Adrenal gland (tissue), 5 donors: ENCODE data around the gene SEMA4A.

Experiments
- POLR2A ChIP-seq, 2 donors: fragments of 450-650 bp; IDR thresholded peaks; one replicate each; pipeline ENCODE4 v1.6.1; 2017; ENCODE audit warnings: antibody characterized with exemption in 2 of 2, mild to moderate bottlenecking in 2 of 2, moderate library complexity in 1 of 2
- TF ChIP-seq, protein P1 (sequence below), 6 experiments: fragments of 450-650 bp in 4 of 6; fragments of 200-600 bp in 2 of 6; sonication (generic) in 1 of 6; IDR thresholded peaks; 1 replicate in 5 of 6; 2 replicates in 1 of 6; pipeline versions ENCODE4 v1.5.1 to v1.8.0; 2016 to 2021; ENCODE audit warnings: antibody characterized with exemption in 6 of 6, mild to moderate bottlenecking in 2 of 6, moderate library complexity in 1 of 6
- donor health status: DM: no; HTN: no; CAD: no.

DNA sequence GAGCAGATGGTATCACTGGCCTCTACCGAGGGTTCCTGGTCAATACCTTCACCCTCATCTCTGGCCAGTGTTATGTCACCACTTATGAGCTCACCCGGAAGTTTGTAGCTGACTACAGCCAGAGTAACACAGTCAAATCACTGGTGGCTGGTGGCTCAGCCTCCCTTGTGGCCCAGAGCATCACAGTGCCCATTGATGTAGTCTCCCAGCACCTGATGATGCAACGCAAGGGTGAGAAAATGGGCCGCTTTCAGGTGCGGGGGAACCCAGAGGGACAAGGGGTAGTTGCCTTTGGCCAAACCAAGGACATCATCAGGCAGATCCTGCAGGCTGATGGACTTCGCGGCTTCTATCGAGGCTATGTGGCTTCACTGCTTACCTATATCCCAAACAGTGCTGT lies 46.7 kb downstream of the SEMA4A start:
- no peak for TF ChIP-seq POLR2A (IDR thresholded peaks at IDR 0.05)
- TF ChIP-seq, protein P1, sequence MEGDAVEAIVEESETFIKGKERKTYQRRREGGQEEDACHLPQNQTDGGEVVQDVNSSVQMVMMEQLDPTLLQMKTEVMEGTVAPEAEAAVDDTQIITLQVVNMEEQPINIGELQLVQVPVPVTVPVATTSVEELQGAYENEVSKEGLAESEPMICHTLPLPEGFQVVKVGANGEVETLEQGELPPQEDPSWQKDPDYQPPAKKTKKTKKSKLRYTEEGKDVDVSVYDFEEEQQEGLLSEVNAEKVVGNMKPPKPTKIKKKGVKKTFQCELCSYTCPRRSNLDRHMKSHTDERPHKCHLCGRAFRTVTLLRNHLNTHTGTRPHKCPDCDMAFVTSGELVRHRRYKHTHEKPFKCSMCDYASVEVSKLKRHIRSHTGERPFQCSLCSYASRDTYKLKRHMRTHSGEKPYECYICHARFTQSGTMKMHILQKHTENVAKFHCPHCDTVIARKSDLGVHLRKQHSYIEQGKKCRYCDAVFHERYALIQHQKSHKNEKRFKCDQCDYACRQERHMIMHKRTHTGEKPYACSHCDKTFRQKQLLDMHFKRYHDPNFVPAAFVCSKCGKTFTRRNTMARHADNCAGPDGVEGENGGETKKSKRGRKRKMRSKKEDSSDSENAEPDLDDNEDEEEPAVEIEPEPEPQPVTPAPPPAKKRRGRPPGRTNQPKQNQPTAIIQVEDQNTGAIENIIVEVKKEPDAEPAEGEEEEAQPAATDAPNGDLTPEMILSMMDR (IDR thresholded peaks at IDR 0.05) = no peak
